GM12872 (cell line): ENCODE measurements around the gene ZNF211.

Experiments used
- TF ChIP-seq, protein P1 (sequence below): IDR thresholded peaks from 3 replicates; pipeline ENCODE4 v1.5.1; 2011; ENCODE audit warnings: low read depth, mild to moderate bottlenecking, low read length, moderate library complexity; ENCODE audit not compliant: insufficient read depth

The ZNF211 gene

DNA sequence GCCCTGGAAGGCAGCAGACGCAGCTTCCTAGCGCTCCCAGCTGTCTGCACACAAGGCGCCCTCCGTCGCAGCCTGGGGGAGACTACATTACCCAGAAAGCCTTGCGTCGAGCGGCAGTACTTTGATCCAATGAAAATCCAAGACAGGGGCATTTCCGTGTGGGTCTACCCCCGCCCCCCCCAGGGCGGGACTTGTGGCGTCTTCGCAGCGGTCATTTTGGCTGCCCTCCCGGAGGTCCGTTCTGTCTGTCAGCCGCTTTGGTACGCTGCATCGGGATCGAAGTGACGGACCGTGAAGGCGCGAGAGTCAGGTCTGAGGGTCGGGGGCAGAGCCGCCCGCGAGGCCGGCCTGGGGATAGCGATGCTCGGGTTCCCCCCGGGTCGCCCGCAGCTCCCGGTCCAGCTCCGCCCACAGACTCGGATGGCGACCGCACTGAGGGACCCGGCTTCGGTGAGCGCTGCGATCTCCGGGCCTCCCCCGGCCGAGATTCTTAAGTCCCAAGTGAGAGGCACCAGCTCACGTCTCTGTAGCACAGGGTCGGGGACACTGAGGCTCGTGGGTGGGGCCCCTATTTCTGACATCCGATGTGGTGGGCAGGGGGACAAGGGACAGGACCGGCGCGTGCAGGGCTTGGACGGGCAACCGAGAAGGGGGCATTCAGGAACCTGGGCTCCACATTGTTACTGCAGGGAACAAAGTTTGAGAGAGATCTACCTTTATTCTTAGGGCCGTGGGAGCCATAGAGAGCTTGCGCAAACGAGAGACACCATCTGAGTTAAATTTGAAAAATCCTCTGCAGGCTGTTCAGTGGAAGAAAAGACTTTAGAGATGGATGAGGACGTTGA is at the start of gene ZNF211:
TSS of gene ZNF211 (plus strand) at position 182 of the 845 bp plus-strand sequence. CDS start at position 361, 179 bp downstream.
- TF ChIP-seq, protein P1, sequence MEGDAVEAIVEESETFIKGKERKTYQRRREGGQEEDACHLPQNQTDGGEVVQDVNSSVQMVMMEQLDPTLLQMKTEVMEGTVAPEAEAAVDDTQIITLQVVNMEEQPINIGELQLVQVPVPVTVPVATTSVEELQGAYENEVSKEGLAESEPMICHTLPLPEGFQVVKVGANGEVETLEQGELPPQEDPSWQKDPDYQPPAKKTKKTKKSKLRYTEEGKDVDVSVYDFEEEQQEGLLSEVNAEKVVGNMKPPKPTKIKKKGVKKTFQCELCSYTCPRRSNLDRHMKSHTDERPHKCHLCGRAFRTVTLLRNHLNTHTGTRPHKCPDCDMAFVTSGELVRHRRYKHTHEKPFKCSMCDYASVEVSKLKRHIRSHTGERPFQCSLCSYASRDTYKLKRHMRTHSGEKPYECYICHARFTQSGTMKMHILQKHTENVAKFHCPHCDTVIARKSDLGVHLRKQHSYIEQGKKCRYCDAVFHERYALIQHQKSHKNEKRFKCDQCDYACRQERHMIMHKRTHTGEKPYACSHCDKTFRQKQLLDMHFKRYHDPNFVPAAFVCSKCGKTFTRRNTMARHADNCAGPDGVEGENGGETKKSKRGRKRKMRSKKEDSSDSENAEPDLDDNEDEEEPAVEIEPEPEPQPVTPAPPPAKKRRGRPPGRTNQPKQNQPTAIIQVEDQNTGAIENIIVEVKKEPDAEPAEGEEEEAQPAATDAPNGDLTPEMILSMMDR = no peak

DNA sequence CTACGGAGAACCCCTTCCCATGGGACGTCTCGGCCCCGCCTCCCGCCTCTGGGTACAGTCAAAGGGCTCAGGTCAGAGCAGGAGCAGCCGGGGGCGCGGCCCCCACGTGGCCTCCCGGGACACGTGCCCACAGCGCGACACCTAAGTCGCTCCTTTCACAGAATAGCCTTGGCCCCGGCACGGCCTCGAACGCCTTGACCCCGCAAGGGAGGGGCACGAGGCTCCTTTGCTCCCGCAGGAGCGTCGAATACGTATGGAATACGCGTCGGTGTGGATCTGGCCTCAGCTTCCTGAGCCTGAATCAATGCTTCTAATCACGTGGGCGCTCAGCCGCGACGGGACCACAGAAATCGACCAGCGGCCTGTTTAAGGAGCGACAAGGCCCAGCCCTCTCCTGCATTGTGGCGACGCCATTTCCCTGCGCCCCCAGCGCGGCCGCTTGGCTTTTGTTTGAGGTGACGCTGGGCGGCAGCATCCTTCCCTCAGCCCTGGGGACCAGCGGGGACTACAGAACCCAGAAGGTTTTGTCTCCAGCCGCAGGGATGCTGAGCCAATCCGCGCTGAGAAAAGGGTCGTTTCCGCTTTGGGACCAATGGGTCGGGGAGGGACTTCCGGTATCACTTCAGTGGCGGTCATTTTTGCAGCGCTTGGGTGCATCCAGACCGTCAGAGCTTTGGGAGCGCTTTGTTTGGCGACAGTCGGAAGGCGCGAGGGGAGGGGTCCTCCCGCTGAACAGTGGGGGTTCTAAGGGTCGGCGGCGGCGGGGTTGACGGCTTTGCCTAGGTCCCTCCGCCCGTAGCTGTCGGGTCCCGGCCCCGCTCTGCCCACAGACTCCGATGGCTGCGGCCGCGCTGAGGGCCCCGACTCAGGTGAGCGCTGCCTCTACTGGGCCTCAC is 49.2 kb upstream of the ZNF211 start, which contains the start of gene ZIK1:
TSS of gene ZIK1 (plus strand) at position 625 of the 896 bp plus-strand sequence. CDS start at position 837, 212 bp downstream.
- TF ChIP-seq, protein P1 = 0 out of 3 replicates have a peak, but pooled peaks have one; percentile 3

DNA sequence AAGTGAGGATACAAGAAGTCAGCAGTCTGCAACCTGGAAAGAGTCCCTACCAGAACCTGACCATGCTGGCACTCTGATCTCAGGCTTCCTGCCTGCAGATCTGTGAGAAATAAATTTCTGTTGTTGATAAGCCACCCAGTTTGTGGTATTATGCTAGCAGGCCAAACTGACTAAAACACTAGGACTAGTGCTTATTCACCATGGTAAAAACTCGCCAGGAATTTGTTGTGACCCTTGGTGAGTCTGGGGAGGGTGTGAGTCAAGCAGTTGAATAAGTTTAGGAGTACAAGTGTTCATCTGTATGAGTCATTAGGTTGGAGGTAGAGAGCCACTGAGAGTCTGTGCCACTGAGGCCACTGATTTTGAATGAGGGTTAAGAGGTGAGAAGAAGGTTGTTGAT is 45.4 kb upstream of the ZNF211 start:
- TF ChIP-seq, protein P1 = no peak

- TF ChIP-seq, protein P1 = no peak
Observed at GRCh38 chr19:57599377-57599760, 33.6 kb upstream of the ZNF211 start.

DNA sequence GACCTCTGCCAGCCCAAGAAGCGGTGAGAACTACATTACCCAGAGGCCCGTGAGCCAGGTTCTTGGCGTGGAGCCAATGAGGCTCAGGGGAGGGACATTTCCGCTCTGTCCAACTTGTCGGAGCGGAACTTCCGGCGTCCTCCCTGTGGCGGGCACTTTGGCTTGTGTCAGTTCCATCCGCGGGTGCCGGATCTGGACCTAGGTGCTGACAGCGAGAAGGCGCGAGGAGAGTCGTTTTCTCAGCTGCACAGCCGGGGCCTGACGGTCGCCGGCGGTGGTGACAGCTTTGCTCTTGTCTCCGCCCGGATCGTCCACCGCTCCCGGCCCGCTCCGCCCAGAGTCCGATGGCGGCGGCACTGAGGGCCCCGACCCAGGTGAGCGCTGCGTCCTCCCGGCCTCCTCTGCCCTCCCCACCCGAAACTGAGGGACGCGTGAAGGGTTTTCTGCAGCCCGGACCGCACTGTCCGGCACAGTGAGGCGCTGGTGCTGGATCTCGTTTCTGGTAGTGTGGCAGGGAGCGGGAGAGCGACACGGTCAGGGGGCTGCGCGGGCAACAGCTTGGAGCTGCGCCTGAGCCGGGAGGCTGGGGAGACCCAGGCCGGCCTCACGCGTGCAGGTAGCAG is 33.1 kb upstream of the ZNF211 start, which contains the start of gene ZNF530:
TSS of gene ZNF530 (plus strand) at position 125 of the 623 bp plus-strand sequence. CDS start 4,461 bp downstream, outside the sequence.
- TF ChIP-seq, protein P1 = no peak

GRCh38 chr19:57606931-57607330 is 26.0 kb upstream of the ZNF211 start:
- TF ChIP-seq, protein P1 = no peak
